ENCODE results near the gene CTTNBP2.

DNA sequence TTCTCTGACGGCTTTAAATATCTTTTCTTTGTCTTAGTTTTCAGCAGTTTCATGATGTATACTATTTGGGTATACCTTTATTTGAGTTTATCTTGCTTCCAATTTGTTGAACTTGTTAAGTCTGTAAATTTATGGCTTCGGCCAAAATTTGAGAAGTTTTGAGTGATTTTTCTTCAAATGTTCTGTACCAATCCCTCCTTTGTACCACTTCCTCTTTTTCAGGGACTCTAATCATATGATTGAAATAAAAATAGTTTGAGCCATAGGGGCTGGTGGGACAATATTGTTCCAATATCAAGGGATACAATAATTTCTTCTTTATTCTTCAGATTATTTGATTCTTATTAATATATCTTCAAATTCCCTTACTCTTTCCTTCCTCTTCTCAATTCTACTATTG is 43.1 kb upstream of the CTTNBP2 start:
- TF ChIP-seq, protein P1, sequence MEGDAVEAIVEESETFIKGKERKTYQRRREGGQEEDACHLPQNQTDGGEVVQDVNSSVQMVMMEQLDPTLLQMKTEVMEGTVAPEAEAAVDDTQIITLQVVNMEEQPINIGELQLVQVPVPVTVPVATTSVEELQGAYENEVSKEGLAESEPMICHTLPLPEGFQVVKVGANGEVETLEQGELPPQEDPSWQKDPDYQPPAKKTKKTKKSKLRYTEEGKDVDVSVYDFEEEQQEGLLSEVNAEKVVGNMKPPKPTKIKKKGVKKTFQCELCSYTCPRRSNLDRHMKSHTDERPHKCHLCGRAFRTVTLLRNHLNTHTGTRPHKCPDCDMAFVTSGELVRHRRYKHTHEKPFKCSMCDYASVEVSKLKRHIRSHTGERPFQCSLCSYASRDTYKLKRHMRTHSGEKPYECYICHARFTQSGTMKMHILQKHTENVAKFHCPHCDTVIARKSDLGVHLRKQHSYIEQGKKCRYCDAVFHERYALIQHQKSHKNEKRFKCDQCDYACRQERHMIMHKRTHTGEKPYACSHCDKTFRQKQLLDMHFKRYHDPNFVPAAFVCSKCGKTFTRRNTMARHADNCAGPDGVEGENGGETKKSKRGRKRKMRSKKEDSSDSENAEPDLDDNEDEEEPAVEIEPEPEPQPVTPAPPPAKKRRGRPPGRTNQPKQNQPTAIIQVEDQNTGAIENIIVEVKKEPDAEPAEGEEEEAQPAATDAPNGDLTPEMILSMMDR (IDR thresholded peaks at IDR 0.05) = no peak
- TF ChIP-seq, protein P2, sequence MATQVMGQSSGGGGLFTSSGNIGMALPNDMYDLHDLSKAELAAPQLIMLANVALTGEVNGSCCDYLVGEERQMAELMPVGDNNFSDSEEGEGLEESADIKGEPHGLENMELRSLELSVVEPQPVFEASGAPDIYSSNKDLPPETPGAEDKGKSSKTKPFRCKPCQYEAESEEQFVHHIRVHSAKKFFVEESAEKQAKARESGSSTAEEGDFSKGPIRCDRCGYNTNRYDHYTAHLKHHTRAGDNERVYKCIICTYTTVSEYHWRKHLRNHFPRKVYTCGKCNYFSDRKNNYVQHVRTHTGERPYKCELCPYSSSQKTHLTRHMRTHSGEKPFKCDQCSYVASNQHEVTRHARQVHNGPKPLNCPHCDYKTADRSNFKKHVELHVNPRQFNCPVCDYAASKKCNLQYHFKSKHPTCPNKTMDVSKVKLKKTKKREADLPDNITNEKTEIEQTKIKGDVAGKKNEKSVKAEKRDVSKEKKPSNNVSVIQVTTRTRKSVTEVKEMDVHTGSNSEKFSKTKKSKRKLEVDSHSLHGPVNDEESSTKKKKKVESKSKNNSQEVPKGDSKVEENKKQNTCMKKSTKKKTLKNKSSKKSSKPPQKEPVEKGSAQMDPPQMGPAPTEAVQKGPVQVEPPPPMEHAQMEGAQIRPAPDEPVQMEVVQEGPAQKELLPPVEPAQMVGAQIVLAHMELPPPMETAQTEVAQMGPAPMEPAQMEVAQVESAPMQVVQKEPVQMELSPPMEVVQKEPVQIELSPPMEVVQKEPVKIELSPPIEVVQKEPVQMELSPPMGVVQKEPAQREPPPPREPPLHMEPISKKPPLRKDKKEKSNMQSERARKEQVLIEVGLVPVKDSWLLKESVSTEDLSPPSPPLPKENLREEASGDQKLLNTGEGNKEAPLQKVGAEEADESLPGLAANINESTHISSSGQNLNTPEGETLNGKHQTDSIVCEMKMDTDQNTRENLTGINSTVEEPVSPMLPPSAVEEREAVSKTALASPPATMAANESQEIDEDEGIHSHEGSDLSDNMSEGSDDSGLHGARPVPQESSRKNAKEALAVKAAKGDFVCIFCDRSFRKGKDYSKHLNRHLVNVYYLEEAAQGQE (IDR thresholded peaks at IDR 0.05) = no peak
- TF ChIP-seq SREBF2 (IDR thresholded peaks at IDR 0.05) (no peak), POLR2A (IDR thresholded peaks at IDR 0.05; ENCODE audit: low read length) (no peak), FOSB (CRISPR knock-in tag; IDR thresholded peaks at IDR 0.05) (no peak), HDAC2 (IDR thresholded peaks at IDR 0.05) (no peak), RNF2 (IDR thresholded peaks at IDR 0.05; ENCODE audit: borderline replicate concordance, low read depth) (no peak), CHD4 (IDR thresholded peaks at IDR 0.05; ENCODE audit: borderline replicate concordance) (no peak), EP300 (IDR thresholded peaks at IDR 0.05) (no peak), PHF8 (IDR thresholded peaks at IDR 0.05; ENCODE audit: borderline replicate concordance, low read depth) (no peak), JUNB (IDR thresholded peaks at IDR 0.05) (no peak)
- TF ChIP-seq, protein P3, sequence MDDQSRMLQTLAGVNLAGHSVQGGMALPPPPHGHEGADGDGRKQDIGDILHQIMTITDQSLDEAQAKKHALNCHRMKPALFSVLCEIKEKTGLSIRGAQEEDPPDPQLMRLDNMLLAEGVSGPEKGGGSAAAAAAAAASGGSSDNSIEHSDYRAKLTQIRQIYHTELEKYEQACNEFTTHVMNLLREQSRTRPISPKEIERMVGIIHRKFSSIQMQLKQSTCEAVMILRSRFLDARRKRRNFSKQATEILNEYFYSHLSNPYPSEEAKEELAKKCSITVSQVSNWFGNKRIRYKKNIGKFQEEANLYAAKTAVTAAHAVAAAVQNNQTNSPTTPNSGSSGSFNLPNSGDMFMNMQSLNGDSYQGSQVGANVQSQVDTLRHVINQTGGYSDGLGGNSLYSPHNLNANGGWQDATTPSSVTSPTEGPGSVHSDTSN (IDR thresholded peaks at IDR 0.05) = no peak

Data from A549 (cell line).